RKO (cell line): ENCODE results near the gene PRUNE2.

Source experiments
- DNase-seq: peaks from one replicate; pipeline ENCODE4 v3.0.0-alpha.2; 2016; ENCODE audit warnings: low spot score

Gene PRUNE2

GRCh38 chr9:76620996-76621395, 284.9 kb downstream of the PRUNE2 start:
- DNase-seq, result no peak

GRCh38 chr9:76620581-76620980, 285.3 kb downstream of the PRUNE2 start:
- no peak for DNase-seq

DNA sequence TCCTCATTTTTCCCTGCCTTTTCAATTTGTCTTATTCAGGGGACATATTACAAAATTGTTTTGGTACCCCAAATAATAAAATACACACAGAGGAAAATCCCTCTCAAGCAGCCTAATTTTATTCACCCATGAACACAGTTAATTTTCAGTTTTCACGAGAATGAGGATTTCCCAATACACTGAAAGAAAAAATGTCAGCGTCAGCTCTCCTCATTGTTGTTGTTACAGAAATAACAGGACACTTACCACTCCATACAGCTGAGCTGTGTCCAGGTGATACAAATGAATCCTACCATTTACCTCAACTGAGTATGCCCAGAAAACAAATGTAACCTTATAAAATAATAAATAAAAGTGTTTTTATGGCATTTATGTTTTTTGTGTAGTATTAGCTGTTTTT, 286.3 kb downstream of the PRUNE2 start:
- no peak for DNase-seq

DNA sequence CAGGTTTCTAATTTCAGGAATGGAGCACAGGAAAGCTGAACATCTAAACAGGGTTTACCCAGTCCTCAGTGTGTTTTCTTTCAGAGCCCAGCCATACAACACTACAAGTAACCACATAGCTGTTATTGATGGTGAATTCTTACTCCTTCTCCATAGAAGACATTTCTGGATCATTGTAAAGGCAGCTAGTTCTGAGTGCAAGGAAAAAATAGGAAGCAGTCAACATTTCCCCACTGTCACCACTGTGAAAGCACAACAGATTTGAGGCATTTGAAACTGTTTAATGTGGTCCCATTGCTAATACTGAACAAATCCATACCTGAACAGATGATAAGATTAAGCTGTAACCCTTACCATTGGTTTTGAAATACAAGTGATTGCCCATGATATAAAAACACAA, 286.7 kb downstream of the PRUNE2 start:
- no peak for DNase-seq

GRCh38 chr9:76618762-76619161, 287.2 kb downstream of the PRUNE2 start:
- DNase-seq, result no peak

DNA sequence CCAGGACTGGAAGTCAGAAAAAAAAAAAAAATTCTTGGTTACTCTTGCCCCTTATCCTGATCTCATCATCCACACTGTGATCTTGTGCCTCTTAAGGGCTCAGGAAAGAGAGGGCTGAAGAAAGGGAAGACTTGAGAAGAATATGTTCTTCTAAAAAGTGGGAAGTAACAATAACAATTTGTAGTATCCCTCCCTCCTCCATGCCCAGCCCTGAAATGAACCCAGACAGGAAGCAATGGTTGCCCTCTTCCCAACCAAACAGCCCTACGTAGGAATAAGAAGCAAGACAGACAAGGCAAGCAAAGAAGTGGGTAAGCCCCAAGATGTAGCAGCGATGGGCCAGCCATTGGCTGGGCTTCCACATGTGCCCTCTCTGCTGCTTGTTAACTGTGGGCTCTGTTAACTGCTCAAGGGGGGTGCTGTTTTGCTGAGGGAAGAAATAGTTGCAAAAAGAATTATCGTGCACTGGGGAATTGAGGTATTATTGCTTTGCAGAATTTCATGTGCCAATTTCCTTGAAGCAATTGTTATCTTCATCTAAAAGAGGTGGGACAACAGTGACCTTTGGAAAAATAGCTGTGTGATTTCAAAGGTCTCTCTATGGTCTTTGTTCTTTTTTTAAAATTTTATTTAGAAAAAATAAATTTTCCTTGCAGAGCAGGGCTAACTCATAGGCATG, 288.3 kb downstream of the PRUNE2 start:
- DNase-seq, result no peak

DNA sequence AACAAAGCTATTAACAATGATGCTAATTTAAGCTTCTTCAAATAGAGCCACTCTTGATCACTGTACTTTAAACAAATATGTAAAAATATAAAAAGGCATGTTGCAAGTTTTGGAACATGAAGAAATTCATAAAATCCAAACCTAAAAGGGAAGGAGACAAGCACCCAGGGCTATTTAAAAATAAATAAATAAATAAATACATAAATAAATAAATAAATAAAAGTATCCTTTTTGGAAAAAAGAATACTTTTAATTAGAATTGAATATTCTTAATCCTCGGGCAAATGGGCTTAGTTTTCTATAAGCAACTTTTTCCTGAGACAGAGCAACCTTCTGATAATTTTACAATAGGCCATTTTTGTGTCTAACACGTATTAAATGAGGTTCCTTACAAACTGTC, 289.1 kb downstream of the PRUNE2 start:
- DNase-seq, result no peak

DNA sequence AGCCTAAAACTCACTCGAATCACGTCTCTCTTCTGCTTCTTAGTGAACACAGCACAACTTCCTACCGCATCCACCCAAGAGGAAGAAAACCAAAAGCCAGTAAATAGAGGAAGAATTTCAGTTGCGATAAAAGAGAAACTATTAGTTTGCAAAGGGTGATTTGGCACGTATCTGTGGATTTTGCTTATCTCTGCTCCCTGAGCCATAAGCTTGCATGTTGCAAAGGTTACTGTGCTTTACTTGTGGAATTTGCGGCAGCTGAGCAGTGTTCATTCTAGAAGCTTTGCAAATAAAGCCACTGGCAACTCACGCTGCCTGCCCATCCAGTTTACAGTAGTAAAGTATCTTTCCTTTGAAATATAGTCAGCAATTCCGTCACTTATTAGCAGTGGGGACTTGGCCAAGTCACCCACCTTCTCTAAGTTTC, 290.7 kb downstream of the PRUNE2 start:
- no peak for DNase-seq

DNA sequence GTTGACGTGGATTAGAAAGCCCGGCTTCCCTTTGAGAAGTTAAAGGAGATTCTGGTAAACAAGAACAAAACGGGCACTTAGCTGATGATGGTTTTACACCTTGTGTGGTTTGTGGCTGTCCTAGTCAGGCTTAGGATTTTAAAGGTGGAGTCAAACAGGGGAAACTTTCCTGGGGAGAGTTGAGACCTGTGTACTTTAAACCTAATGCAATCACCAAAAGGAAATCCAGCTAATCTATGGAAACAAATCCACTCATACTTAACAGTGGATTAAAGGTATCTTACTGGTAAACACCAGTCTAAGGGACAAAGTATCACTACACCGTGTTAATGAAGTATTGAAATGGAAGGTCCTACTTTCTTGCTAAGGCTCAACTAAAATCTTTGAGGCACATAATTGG, 291.9 kb downstream of the PRUNE2 start:
- DNase-seq, result no peak

DNA sequence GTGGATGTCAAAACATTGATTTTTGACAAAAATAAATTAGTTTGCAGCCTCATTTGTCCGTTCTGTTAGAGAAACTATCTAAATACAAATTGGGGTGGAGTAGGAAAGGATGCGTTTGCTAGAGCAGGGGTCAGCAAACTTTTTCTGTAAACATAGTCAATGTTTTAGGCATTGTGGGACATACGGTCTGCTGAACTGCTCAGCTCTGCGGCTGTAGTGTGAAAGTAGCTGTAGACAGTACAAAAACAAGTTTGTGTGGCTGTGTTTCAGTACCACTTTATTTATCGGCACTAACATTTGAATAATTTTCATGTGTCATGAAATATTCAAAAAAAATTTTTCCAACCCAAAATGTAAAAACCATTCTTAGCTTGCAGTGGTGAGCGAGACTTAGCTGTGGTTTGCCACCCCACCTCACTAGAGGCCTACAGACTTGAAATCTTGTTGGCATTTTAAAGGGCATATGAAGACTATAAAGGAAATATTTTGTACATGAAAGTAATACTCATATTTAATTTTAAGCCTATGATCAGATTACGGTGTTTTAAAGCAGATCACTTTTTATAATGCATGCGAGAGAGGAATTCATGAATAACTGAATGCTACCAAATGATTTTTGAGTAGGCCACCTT, 292.6 kb downstream of the PRUNE2 start:
- DNase-seq, result no peak

DNA sequence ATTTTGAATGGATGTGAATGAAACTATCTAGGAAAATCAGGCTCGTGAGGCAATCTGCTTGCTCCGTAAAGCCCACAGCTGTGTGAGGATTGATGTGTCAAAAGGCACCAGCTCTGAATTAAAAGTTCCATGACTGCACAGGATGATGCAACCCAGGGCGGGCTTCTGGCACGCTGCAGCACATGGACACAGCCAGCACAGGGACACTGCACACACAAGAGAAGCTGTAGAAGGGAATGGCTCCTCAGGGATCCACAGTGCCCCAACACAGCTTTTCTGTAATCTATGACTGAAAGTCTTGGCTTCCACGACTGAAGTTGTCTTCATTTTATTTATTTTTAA, 295.9 kb downstream of the PRUNE2 start:
- DNase-seq, result no peak

- DNase-seq, result no peak
These were observed 296.5 kb downstream of the PRUNE2 start for GRCh38 chr9:76609285-76610010.

- DNase-seq, result no peak
These were observed 297.2 kb downstream of the PRUNE2 start for GRCh38 chr9:76608575-76609273.

- DNase-seq, result no peak
These were observed 298.0 kb downstream of the PRUNE2 start for GRCh38 chr9:76607730-76608436.

- no peak for DNase-seq
These were observed 300.5 kb downstream of the PRUNE2 start for GRCh38 chr9:76605321-76605900.

DNA sequence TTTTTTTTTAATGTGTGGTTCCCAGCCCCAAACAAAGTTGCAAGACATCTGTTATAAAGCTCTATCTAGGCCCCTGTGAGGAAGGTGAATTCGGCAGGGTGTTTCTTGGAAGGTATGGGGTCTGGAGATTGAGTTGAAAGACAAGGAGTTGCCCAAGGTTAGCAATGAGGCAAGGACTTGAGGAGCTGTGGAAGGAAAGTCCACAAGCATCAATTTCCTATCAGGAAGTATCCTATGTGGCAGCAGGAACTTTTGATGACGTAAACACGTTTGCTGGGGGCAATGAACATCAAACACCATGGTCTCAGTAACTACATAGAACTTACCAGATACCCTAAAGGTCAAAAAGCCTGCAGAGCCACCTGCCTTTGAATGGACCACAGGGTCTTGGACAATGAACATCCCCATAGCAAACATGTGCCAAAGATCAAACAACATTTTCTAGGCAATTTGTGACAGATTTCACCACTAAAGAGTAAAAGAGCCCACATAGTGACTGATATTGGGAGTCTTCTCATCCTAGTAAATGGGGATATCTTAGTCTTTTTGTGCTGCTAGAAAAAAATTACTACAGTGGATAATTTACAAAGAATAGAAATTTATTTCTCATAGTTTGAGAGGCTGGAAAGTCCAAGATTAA, 301.9 kb downstream of the PRUNE2 start:
- DNase-seq, result no peak

- DNase-seq, result no peak
These were observed 302.4 kb downstream of the PRUNE2 start for GRCh38 chr9:76603448-76603895.

GRCh38 chr9:76602199-76602598, 303.7 kb downstream of the PRUNE2 start:
- no peak for DNase-seq

DNA sequence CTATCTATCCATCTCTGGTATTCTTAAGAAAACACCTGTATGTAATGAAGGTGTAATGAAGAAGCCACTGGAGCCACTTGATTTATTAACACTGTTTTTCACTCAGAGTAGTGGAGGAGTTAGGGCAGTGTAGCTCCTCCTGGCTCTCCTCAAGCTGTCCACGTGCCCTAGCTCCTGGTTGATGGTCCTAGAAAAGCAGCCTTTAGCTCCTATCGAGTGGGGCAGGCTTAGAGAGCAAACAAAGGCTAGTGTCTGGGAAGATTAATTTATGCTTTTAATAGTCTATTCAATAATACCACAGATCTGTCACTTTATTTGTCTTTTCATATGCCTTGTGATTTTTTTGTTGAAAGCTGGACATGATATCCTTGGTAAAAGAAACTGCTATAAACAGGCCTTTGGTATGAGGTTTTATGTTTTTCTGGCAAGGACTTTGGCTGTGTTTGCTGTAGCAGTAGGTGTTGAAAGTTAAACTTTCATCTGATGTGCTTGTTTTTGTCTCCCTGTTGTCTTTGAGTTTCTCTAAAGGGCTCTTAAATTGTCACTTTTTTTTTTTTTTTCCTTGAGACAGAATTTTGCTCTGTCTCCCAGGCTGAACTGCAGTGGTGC, 305.8 kb downstream of the PRUNE2 start:
- no peak for DNase-seq

DNA sequence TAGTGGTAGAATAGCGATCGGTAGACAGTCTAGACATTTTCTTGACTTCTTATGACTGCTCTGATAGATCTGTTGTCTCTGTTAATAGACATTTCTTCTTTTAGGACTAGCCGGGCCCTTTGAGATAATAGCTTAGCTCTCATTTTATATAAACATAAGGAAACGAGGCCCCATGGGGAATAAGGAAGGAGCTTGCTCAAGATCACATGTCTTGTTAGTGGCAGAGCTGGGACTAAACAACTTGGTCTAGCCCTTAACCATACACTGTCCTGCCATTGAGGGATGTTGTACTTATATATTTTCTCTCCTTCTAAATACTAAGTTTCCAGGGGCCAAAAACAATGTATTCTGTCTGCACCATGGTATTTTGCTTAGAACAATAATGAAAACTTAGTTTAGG, 306.9 kb downstream of the PRUNE2 start:
- DNase-seq, result no peak

- DNase-seq, result no peak
These were observed 310.3 kb downstream of the PRUNE2 start for GRCh38 chr9:76595645-76596044.
